Esophagus muscularis mucosa (tissue), 4 donors: ENCODE data around the gene SPTBN4.

Experiments used
- EP300 ChIP-seq: sonication (generic); formaldehyde crosslinking; IDR thresholded peaks from one replicate; pipeline ENCODE4 v1.6.1; 2017; ENCODE audit warnings: antibody characterized with exemption
- POLR2A ChIP-seq: fragments of 450-650 bp; IDR thresholded peaks from one replicate; pipeline ENCODE4 v1.6.1; 2017; ENCODE audit warnings: antibody characterized with exemption, moderate library complexity, mild to moderate bottlenecking, low read depth
- POLR2AphosphoS5 ChIP-seq, 2 donors: sonication (generic); formaldehyde crosslinking; IDR thresholded peaks; one replicate each; pipeline ENCODE4 v1.6.1; 2017; ENCODE audit warnings: antibody characterized with exemption in 2 of 2
- TF ChIP-seq, protein P1 (sequence below), 3 experiments: fragments of 200-600 bp in 2 of 3; fragments of 450-650 bp in 1 of 3; sonication (generic) in 2 of 3; IDR thresholded peaks; one replicate each; pipeline ENCODE4 v1.5.1; 2017 to 2019; ENCODE audit warnings: antibody characterized with exemption in 3 of 3, mild to moderate bottlenecking in 2 of 3, moderate library complexity in 1 of 3

DNA sequence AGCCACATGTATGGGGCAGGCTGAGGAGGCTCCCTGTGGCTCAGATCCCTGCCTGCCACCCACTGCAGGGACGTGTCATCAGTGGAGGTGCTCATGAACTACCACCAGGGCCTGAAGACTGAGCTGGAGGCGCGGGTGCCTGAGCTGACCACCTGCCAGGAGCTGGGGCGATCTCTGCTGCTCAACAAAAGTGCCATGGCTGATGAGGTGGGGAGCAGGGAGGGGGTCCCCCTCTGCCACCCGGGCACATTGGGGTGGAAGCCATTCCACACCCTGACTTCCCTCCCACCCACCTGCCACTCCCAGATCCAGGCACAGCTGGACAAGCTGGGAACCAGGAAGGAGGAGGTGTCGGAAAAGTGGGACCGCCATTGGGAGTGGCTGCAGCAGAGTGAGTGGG lies 98.6 kb downstream of the SPTBN4 start:
- TF ChIP-seq, protein P1, sequence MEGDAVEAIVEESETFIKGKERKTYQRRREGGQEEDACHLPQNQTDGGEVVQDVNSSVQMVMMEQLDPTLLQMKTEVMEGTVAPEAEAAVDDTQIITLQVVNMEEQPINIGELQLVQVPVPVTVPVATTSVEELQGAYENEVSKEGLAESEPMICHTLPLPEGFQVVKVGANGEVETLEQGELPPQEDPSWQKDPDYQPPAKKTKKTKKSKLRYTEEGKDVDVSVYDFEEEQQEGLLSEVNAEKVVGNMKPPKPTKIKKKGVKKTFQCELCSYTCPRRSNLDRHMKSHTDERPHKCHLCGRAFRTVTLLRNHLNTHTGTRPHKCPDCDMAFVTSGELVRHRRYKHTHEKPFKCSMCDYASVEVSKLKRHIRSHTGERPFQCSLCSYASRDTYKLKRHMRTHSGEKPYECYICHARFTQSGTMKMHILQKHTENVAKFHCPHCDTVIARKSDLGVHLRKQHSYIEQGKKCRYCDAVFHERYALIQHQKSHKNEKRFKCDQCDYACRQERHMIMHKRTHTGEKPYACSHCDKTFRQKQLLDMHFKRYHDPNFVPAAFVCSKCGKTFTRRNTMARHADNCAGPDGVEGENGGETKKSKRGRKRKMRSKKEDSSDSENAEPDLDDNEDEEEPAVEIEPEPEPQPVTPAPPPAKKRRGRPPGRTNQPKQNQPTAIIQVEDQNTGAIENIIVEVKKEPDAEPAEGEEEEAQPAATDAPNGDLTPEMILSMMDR (IDR thresholded peaks at IDR 0.05), result no peak
- no peak for TF ChIP-seq POLR2A
- TF ChIP-seq POLR2AphosphoS5 (IDR thresholded peaks at IDR 0.05), result no peak
- TF ChIP-seq EP300, result no peak
